Mesendoderm (in vitro differentiated cells): ENCODE measurements around the gene RIBC1.

Source experiments
- DNase-seq: peaks from one replicate; pipeline ENCODE4 v3.0.0; 2013
- H2AK5ac ChIP-seq: 2 replicates; pipeline ENCODE4 v1.6.1; 2013; ENCODE audit warnings: low read length, inconsistent platforms
- H2BK120ac ChIP-seq: 2 replicates; pipeline ENCODE4 v1.6.1; 2013; ENCODE audit warnings: low read depth, mild to moderate bottlenecking, low read length, moderate library complexity, mixed read lengths
- H2BK15ac ChIP-seq: replicated peaks from 2 replicates; pipeline ENCODE4 v1.6.1; 2013; ENCODE audit warnings: low read depth, mild to moderate bottlenecking, moderate library complexity
- H2BK5ac ChIP-seq: 2 replicates; pipeline ENCODE4 v1.6.1; 2013; ENCODE audit warnings: low read length, inconsistent platforms
- H3K18ac ChIP-seq: 2 replicates; pipeline ENCODE4 v1.6.1; 2013; ENCODE audit warnings: mild to moderate bottlenecking, low read length, mixed read lengths
- H3K23ac ChIP-seq: one replicate; pipeline ENCODE4 v1.6.1; 2013; ENCODE audit warnings: low read length
- H3K27ac ChIP-seq: 2 replicates; pipeline ENCODE4 v1.5.1; 2013; ENCODE audit warnings: low read depth, mild to moderate bottlenecking, inconsistent platforms, low read length, moderate library complexity
- H3K27me3 ChIP-seq: 2 replicates; pipeline ENCODE4 v1.6.1; 2013; ENCODE audit warnings: low read length, control low read depth, mild to moderate bottlenecking, inconsistent platforms; ENCODE audit not compliant: insufficient read depth, poor library complexity
- H3K36me3 ChIP-seq: 2 replicates; pipeline ENCODE4 v1.6.1; 2013; ENCODE audit warnings: low read length, inconsistent platforms; ENCODE audit not compliant: control insufficient read depth, insufficient read depth
- H3K4ac ChIP-seq: one replicate; pipeline ENCODE4 v1.6.1; 2013; ENCODE audit warnings: low read depth, mild to moderate bottlenecking, low read length, moderate library complexity
- H3K4me1 ChIP-seq: 2 replicates; pipeline ENCODE4 v1.6.1; 2013; ENCODE audit warnings: low read depth, low read length, inconsistent platforms; ENCODE audit not compliant: control insufficient read depth
- H3K4me2 ChIP-seq: 2 replicates; pipeline ENCODE4 v1.6.1; 2013; ENCODE audit warnings: low read length
- H3K4me3 ChIP-seq: 2 replicates; pipeline ENCODE4 v1.5.1; 2013; ENCODE audit warnings: mild to moderate bottlenecking, low read length
- H3K56ac ChIP-seq: one replicate; pipeline ENCODE4 v1.6.1; 2013; ENCODE audit warnings: low read length
- H3K79me1 ChIP-seq: 2 replicates; pipeline ENCODE4 v1.6.1; 2013; ENCODE audit warnings: low read length, inconsistent platforms
- H3K79me2 ChIP-seq: 2 replicates; pipeline ENCODE4 v1.6.1; 2013; ENCODE audit warnings: mild to moderate bottlenecking, low read length; ENCODE audit not compliant: control insufficient read depth, insufficient read depth
- H3K9ac ChIP-seq: 2 replicates; pipeline ENCODE4 v1.6.1; 2013; ENCODE audit warnings: low read length, inconsistent platforms
- H4K5ac ChIP-seq: one replicate; pipeline ENCODE4 v1.6.1; 2013; ENCODE audit warnings: low read length
- H4K8ac ChIP-seq: one replicate; pipeline ENCODE4 v1.6.1; 2013; ENCODE audit warnings: low read depth, mild to moderate bottlenecking, control low read depth, low read length, moderate library complexity
- WGBS: extraction: QIAGEN DNeasy Blood & Tissue Kit; methylation state at CpG from one replicate; pipeline ENCODE4 v1.1.7; 2013; ENCODE audit warnings: low lambda C conversion rate, missing lambda C conversion rate; ENCODE audit not compliant: insufficient coverage; ENCODE audit errors: extremely low coverage; 5-methylcytosine and 5-hydroxymethylcytosine counted together

The RIBC1 gene

DNA sequence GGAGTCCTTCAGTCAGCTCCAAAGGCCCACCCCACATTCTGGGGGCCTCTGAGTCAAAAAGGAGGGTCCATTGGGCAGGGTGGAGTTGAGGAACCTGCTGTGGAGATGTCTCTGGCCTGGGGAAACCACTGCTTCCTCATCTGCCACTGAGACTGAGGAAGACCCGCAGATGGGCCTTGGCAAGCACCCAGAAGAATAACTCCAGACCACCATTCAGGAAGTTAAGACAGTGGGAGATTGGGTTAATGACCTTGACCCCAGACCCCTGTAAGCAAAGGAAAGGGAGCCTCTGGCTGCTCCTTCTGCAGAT, 19.6 kb downstream of the RIBC1 start:
- H3K36me3 ChIP-seq: no peaks in the 10 kb centered on the region
- no peak overlapping the region for H2BK120ac ChIP-seq
- no peak overlapping the region for H3K4me2 ChIP-seq
- WGBS: no CpG with 5 or more reads among the region's 1 CpG
- H3K27me3 ChIP-seq: no peaks in the 10 kb centered on the region
- no peak overlapping the region for H4K8ac ChIP-seq
- no peak overlapping the region for H3K4me3 ChIP-seq
- H3K4ac ChIP-seq: no peak overlapping the region
- no peak overlapping the region for H2BK15ac ChIP-seq
- no peak overlapping the region for H3K18ac ChIP-seq
- H4K5ac ChIP-seq: no peak overlapping the region
- H3K79me1 ChIP-seq: no peaks in the 10 kb centered on the region
- H3K27ac ChIP-seq: no peak overlapping the region
- H3K79me2 ChIP-seq: no peaks in the 10 kb centered on the region
- DNase-seq: no peak
- H2BK5ac ChIP-seq: no peak overlapping the region
- H2AK5ac ChIP-seq: no peak overlapping the region
- H3K4me1 ChIP-seq: no peaks in the 10 kb centered on the region
- no peak overlapping the region for H3K56ac ChIP-seq
- H3K9ac ChIP-seq: no peak overlapping the region
- H3K23ac ChIP-seq: no peak overlapping the region

DNA sequence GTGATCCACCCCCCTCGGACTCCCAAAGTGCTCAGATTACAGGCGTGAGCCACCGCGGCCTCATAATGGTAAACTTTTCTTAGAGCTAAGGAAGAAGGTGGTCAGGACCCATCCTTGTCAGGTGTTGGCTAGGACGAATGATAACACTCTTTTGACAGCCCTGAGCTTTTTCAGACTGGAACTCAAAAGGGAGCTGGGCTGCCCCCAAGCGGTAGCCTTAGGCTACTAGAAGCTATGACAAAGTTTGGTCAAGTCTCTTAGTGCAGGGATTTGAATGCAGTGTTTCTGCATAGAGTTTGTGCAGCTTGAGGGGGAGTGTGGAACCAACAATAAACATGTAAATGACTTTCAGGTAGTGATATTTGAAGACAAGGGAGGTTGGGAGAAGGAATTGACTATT, 23.3 kb downstream of the RIBC1 start:
- no peaks in the 10 kb centered on the region for H3K79me2 ChIP-seq
- no peak overlapping the region for H4K5ac ChIP-seq
- H3K4me3 ChIP-seq: no peak overlapping the region
- no peaks in the 10 kb centered on the region for H3K36me3 ChIP-seq
- no peak overlapping the region for H3K4me2 ChIP-seq
- no peaks in the 10 kb centered on the region for H3K27me3 ChIP-seq
- no peaks in the 10 kb centered on the region for H3K4me1 ChIP-seq
- DNase-seq: peak; percentile 66
- H2BK15ac ChIP-seq: no peak overlapping the region
- no peak overlapping the region for H2AK5ac ChIP-seq
- no CpG with 5 or more reads among the region's 6 CpGs for WGBS
- no peak overlapping the region for H3K27ac ChIP-seq
- H4K8ac ChIP-seq: no peak overlapping the region
- H2BK120ac ChIP-seq: no peak overlapping the region
- no peak overlapping the region for H3K23ac ChIP-seq
- H3K79me1 ChIP-seq: no peaks in the 10 kb centered on the region
- H3K9ac ChIP-seq: no peak overlapping the region
- H2BK5ac ChIP-seq: no peak overlapping the region
- no peak overlapping the region for H3K18ac ChIP-seq
- H3K4ac ChIP-seq: no peak overlapping the region
- H3K56ac ChIP-seq: no peak overlapping the region

DNA sequence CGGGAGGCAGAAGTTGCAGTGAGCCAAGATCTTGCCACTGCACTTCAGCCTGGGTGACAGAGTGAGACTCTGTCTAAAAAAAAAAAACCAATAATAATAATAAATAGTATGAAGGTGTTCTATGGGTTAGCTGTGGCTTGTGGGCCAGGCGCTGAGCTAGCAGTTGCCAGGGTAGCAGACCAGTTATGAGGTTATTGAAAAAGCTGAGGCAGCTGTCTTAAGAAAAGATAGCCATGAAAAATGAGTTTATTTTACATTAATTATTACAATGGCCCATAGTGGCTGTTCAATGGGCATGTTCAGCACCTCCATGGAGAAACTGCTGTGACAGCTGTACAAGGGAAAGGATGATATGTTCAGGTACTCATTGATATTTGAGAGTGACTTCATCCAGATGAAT, 24.8 kb downstream of the RIBC1 start:
- no peak overlapping the region for H3K56ac ChIP-seq
- H2BK120ac ChIP-seq: no peak overlapping the region
- no peak overlapping the region for H3K4me2 ChIP-seq
- H3K18ac ChIP-seq: no peak overlapping the region
- H4K5ac ChIP-seq: no peak overlapping the region
- no peaks in the 10 kb centered on the region for H3K79me1 ChIP-seq
- no peaks in the 10 kb centered on the region for H3K4me1 ChIP-seq
- H2BK5ac ChIP-seq: no peak overlapping the region
- no peak overlapping the region for H2AK5ac ChIP-seq
- H3K79me2 ChIP-seq: no peaks in the 10 kb centered on the region
- H3K23ac ChIP-seq: no peak overlapping the region
- no peak overlapping the region for H3K4me3 ChIP-seq
- no peak for DNase-seq
- H3K9ac ChIP-seq: no peak overlapping the region
- H4K8ac ChIP-seq: no peak overlapping the region
- no peaks in the 10 kb centered on the region for H3K36me3 ChIP-seq
- H2BK15ac ChIP-seq: no peak overlapping the region
- no CpG with 5 or more reads among the region's 2 CpGs for WGBS
- no peak overlapping the region for H3K4ac ChIP-seq
- no peak overlapping the region for H3K27ac ChIP-seq
- no peaks in the 10 kb centered on the region for H3K27me3 ChIP-seq

DNA sequence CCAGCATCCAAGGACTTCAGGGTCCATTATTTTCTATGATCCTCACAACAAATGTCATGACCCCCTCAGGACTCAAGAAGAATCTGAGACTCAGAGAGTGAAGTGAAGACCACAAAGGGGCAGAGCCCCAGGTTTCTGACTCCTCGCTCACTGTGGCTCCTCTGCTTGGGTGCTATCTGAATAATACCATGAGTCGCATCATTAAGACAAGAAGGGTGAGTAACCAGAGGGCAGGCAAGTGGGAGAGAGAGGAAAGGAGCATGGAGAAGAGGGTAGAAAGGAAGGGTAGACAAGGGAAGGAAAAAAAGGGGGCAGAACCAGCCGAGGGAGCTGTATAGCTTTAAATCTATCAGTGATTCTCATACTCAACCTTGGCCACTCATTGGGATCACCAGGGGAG, 27.0 kb downstream of the RIBC1 start:
- DNase-seq: no peak
- Histone ChIP-seq H3K27me3 (no peaks in the 10 kb centered on the region), H3K9ac (no peak overlapping the region), H3K18ac (no peak overlapping the region), H2BK5ac (no peak overlapping the region), H3K27ac (no peak overlapping the region), H3K79me2 (no peaks in the 10 kb centered on the region), H4K5ac (no peak overlapping the region), H3K4ac (no peak overlapping the region), H3K23ac (no peak overlapping the region), H3K56ac (no peak overlapping the region), H2AK5ac (no peak overlapping the region), H3K4me2 (no peak overlapping the region), H4K8ac (no peak overlapping the region), H3K79me1 (no peaks in the 10 kb centered on the region), H2BK15ac (no peak overlapping the region), H3K36me3 (no peaks in the 10 kb centered on the region), H2BK120ac (no peak overlapping the region), H3K4me1 (no peaks in the 10 kb centered on the region), H3K4me3 (no peak overlapping the region)
- WGBS: no CpG with 5 or more reads among the region's 3 CpGs

DNA sequence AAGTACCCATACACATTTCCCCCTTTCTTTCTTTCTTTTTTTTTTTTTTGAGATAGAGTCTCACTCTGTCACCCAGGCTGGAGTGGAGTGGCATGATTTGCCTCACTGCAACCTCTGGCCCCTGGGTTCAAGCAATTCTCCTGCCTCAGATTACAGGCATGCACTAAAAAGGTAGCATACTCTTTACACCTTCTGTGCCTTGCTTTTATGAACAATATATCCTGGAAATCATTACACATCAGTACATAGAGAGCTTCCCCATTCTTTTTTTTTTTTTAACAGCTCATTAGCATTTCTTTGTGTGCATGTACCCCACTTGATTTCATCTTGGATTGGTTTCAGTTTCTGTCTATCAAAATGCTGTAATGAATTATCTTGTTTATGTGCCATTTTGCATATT, 30.1 kb downstream of the RIBC1 start:
- no peaks in the 10 kb centered on the region for H3K79me1 ChIP-seq
- no peak overlapping the region for H4K5ac ChIP-seq

DNA sequence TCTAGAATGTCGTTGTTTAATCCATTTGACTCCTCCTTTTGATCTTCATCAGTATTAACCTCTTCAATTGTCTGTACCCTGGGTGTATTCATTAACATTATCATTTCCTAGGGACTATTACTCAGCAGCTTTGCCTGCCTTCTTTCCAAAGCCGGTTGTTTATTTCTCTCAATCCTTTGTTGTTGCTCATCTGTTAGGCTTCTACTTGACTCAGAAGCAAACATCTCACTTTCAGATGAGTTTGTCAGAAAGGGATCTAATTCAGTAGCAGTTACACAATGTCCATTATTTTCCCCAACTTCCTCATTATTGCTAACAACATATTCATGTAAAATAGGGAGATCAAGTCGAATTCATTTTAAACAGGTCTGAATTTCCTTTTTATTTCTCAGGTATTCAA, 33.6 kb downstream of the RIBC1 start:
- Histone ChIP-seq H3K23ac (no peak overlapping the region), H2BK5ac (no peak overlapping the region), H3K18ac (no peak overlapping the region), H2AK5ac (no peak overlapping the region), H4K8ac (no peak overlapping the region), H2BK15ac (no peak overlapping the region), H3K4me3 (no peak overlapping the region), H3K4ac (no peak overlapping the region), H3K27me3 (no peaks in the 10 kb centered on the region), H3K56ac (no peak overlapping the region), H3K4me2 (no peak overlapping the region), H2BK120ac (no peak overlapping the region), H3K79me1 (no peaks in the 10 kb centered on the region), H3K4me1 (no peaks in the 10 kb centered on the region), H3K27ac (no peak overlapping the region), H3K36me3 (no peaks in the 10 kb centered on the region), H4K5ac (no peak overlapping the region), H3K79me2 (no peaks in the 10 kb centered on the region), H3K9ac (no peak overlapping the region)
- no peak for DNase-seq
- no CpG with 5 or more reads among the region's 3 CpGs for WGBS

More for the DNA sequence above, 30.1 kb downstream of the RIBC1 start:
- no peak for DNase-seq
- no peak overlapping the region for H3K23ac ChIP-seq
- H3K36me3 ChIP-seq: no peaks in the 10 kb centered on the region
- no peak overlapping the region for H3K4me3 ChIP-seq
- no peaks in the 10 kb centered on the region for H3K4me1 ChIP-seq
- no peaks in the 10 kb centered on the region for H3K27me3 ChIP-seq
- no peak overlapping the region for H2BK5ac ChIP-seq
- no peak overlapping the region for H2AK5ac ChIP-seq
- H3K4me2 ChIP-seq: no peak overlapping the region
- H2BK120ac ChIP-seq: no peak overlapping the region
- H3K9ac ChIP-seq: no peak overlapping the region
- no peaks in the 10 kb centered on the region for H3K79me2 ChIP-seq
- H3K18ac ChIP-seq: no peak overlapping the region
- no peak overlapping the region for H3K4ac ChIP-seq
- H3K27ac ChIP-seq: no peak overlapping the region
- no peak overlapping the region for H4K8ac ChIP-seq
- H2BK15ac ChIP-seq: no peak overlapping the region
- no peak overlapping the region for H3K56ac ChIP-seq
